Measurements from ENCODE around the gene ADAP1.

ADAP1 gene

DNA sequence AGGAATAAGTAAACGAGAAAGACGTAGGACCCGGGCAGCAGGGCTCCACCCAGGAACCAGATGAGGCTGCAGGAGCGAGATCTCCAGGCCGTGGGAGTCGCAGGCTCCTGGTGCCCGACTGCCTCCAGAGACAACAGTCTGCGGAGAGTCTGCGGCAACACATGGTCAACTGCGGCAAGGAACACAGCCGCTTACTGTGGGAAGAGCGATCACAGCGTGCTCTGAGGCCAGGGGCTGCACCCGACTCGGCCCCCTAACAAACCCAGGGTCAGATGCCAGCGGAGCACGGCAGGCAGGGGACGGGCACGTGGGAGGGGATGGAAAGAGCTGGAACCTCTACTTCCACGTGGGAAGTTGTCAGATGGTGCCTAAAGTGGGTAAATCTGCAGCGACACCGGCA is 51.5 kb downstream of the ADAP1 start:
- TF ChIP-seq, protein P1, sequence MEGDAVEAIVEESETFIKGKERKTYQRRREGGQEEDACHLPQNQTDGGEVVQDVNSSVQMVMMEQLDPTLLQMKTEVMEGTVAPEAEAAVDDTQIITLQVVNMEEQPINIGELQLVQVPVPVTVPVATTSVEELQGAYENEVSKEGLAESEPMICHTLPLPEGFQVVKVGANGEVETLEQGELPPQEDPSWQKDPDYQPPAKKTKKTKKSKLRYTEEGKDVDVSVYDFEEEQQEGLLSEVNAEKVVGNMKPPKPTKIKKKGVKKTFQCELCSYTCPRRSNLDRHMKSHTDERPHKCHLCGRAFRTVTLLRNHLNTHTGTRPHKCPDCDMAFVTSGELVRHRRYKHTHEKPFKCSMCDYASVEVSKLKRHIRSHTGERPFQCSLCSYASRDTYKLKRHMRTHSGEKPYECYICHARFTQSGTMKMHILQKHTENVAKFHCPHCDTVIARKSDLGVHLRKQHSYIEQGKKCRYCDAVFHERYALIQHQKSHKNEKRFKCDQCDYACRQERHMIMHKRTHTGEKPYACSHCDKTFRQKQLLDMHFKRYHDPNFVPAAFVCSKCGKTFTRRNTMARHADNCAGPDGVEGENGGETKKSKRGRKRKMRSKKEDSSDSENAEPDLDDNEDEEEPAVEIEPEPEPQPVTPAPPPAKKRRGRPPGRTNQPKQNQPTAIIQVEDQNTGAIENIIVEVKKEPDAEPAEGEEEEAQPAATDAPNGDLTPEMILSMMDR (IDR thresholded peaks at IDR 0.05; ENCODE audit: borderline replicate concordance, control extremely low read depth, extremely low read depth, insufficient read depth, missing control alignments), result no peak
- in situ Hi-C loops (cut with MboI; ENCODE audit: low sequenced_read_pairs, unreplicated experiment), result no loop called here
- no peak for DNase-seq (ENCODE audit: low spot score)

DNA sequence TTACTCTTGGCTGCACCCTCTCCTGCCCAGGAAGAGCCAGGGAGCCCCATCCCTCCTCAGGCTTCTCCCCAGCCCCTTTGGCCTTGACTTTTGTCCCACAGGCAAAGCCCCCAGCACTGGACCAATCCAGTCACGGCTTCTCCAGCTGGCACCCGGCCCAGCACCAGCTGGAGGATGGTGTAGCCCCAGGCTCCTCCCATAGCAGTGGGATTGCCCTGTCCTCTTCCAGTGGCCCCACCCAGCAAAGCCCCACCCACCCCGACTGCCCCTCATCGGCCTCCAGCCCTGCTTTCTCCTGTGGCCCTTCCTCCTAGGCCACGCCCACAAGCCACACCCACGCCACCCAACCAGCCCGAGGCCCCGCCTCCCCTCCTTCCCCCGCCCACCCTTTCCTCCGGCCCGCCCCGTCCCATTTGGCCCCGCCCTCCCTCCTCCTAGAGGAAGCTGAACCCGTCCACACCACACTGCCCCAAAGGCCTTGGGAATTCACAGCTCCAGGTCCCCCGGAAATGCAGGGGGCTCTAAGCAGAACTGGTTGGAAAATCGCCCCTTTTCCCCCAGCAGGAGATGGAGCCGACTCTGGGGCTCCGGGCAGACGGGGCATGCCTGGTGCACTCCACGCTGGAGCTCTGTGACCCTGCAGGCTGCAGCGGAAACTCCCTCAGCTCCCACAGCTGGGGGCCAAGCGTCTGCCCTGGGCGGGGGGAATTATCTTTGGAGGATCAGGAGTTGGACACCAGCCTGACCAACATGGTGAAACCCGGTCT is 52.9 kb downstream of the ADAP1 start:
- peak; percentile 91 for DNase-seq (ENCODE audit: low spot score)
- in situ Hi-C loops (cut with MboI; ENCODE audit: low sequenced_read_pairs, unreplicated experiment), result no loop called here
- TF ChIP-seq, protein P1 (IDR thresholded peaks at IDR 0.05; ENCODE audit: borderline replicate concordance, control extremely low read depth, extremely low read depth, insufficient read depth, missing control alignments), result no peak

DNA sequence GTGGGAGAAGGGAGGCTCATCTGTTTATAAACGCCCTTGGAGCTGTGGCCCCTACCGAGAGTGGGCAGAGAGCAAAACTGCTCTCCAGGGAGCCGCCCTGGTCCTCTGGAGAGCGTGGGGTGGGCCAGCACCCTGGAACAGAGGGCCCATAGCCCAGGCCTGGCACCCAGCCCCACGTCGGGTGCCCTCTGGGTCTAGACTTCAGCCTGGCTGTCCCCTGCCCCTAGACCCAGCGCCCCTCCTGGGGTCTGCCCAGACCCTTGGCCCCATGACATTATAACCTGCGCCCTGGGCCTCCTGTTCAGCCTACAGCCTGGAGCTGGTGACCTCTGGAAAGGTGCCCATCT is 53.5 kb downstream of the ADAP1 start:
- TF ChIP-seq, protein P1 (IDR thresholded peaks at IDR 0.05; ENCODE audit: borderline replicate concordance, control extremely low read depth, extremely low read depth, insufficient read depth, missing control alignments), result no peak
- in situ Hi-C loops (cut with MboI; ENCODE audit: low sequenced_read_pairs, unreplicated experiment), result no loop called here
- no peak for DNase-seq (ENCODE audit: low spot score)

DNA sequence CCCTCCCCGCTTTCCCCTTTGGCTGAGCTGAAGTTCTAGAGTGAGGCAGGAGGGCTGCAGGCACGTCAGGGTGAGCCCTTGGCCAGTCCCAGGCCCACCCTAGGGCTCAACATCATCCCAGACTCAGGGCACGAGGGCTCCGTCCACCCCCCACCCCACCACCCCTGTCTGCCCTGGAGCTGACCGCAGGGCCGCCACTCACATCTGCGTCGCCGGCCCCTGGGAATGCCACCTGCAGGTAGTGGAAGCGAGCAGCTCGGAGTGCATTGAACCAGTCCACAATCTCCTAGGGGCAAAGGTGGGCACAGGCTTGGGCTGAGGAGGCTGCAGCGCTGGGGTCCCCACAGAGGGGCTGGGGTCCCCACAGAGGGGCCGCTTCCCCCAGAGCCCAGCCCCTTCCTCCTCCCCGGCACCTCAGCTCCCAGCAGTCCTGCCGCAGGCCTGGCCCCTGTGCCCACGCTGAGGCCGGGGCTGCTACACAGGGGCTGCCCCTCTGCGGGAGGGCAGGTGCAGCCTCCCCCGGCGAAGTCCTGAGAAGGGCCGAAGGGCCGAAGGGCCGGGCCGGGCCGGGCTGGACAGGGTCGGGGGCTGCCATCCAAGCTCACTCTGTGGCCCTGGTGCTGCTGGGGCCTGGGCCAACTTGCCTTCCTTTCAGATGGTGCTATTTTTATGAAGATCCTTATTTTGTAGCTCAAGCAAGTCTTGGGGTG is 54.0 kb downstream of the ADAP1 start:
- in situ Hi-C loops (cut with MboI; ENCODE audit: low sequenced_read_pairs, unreplicated experiment), result no loop called here
- DNase-seq (ENCODE audit: low spot score), result no peak
- TF ChIP-seq, protein P1 (IDR thresholded peaks at IDR 0.05; ENCODE audit: borderline replicate concordance, control extremely low read depth, extremely low read depth, insufficient read depth, missing control alignments), result no peak

DNA sequence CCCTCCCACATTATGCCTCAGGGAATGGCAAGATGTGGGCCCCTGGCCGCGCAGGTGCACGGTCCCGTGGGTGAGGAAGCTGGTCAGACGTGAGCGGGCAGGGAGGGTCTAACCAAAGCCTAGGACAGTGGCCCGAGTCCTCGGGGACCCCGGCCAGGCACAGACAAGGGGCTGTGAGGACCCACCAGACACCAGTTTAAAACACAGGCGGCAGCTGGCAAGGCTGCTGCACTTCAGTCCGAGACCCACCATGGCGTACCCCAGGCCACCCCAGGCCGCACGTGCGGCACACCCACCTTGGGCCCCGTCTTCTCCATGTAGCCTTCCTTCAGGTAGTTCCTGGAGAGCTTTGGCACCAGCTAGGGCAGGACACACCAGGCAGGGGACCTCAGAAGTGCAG is 54.7 kb downstream of the ADAP1 start:
- DNase-seq (ENCODE audit: low spot score), result no peak
- in situ Hi-C loops (cut with MboI; ENCODE audit: low sequenced_read_pairs, unreplicated experiment), result no loop called here
- TF ChIP-seq, protein P1 (IDR thresholded peaks at IDR 0.05; ENCODE audit: borderline replicate concordance, control extremely low read depth, extremely low read depth, insufficient read depth, missing control alignments), result no peak

DNA sequence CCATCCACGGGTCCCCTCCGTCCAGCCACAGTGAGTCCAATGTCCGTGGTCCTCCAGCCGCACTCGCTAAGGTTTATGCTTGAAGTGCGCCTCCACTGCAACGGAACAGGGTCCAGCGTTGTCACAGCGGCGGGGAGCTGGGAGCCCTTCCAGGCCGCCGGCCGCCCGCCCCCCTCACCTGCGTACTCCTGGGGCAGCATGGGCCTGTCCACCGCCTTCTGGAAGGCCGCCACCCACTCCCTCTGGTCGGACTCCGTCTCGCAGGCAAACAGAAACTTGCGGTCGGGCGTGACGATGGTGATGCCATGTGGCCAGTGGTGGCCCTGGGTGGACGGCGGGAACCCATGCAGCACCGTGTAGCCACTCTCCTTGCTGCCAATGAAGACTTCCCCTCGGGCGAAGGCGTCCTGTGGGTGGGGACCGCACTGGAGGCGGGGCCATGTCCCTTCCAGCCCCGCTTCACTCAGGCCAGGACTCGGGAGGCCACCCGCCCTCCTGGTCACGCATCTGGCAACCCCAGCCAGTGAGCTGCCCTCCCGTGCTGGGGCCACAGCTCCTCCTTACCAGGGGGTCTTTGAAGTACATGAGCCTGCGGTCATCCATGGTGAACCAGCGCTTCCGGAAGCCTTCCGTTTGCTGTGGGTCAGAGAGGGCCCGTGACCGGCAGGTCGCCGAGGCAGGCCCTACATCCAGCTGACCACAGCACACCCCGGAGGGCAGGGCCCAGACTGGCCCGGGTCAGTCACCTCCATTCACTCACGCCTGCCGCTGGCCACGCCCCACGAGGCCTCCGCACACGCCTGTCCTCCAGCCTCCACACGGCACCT is 55.4 kb downstream of the ADAP1 start:
- TF ChIP-seq, protein P1 (IDR thresholded peaks at IDR 0.05; ENCODE audit: borderline replicate concordance, control extremely low read depth, extremely low read depth, insufficient read depth, missing control alignments), result no peak
- no peak for DNase-seq (ENCODE audit: low spot score)
- in situ Hi-C loops (cut with MboI; ENCODE audit: low sequenced_read_pairs, unreplicated experiment), result no loop called here
